A549 (cell line): ENCODE data around the gene RILPL1. TPM values are rescaled to one million over a fixed set of nuclear protein-coding genes. Genes with fewer than 3 reads are reported as not detected.
A peak's percentile ranks its signal among the peaks of the same experiment; 100 is the strongest.

Experiments
- ATAC-seq, 2 experiments: fragments of 200-7000 bp in 1 of 2; fragments of >200 bp in 1 of 2; cut with Nextera tagmentation in 1 of 2; cut with Tn5 transposase in 1 of 2; 3 replicates each; pipeline versions ENCODE4 v1.8.0 to v1.9.1; 2018 to 2020; ENCODE audit warnings: mild to moderate bottlenecking in 1 of 2, moderate library complexity in 1 of 2
- CTCF ChIA-PET: fragments of 300-600 bp; sonication (Branson Sonifier 250); formaldehyde crosslinking; extraction: SDS; loops from one replicate; lab custom pipeline; 2021; ENCODE audit warnings: antibody characterized with exemption, inconsistent platforms; lab: Yijun Ruan, JAX
- POLR2A ChIA-PET: fragments of 350-600 bp; formaldehyde crosslinking; extraction: SDS; loops from one replicate; lab custom pipeline; 2021; ENCODE audit warnings: antibody characterized with exemption, inconsistent platforms; lab: Yijun Ruan, JAX
- DNase-seq, 2 experiments: peaks; one replicate each; pipeline versions ENCODE4 v3.0.0 to v3.0.0-alpha.2; 2011 to 2016; ENCODE audit warnings: low read depth in 1 of 2, low spot score in 1 of 2
- FAIRE-seq: peaks from 2 replicates; lab custom pipeline; 2011; peaks lifted over from hg19 to GRCh38; lab: Jason Lieb, UNC
- H3K27ac ChIP-seq, 2 experiments: fragments of >200 bp; sonication (Bioruptor Twin); formaldehyde crosslinking; 3 replicates each; pipeline ENCODE4 v1.5.1; 2016 to 2017
- H3K4me1 ChIP-seq: fragments of >200 bp; sonication (Bioruptor Twin); formaldehyde crosslinking; 3 replicates; pipeline ENCODE4 v1.6.1; 2016
- H3K4me2 ChIP-seq: fragments of >200 bp; sonication (Bioruptor Twin); formaldehyde crosslinking; 3 replicates; pipeline ENCODE4 v1.6.1; 2016
- H3K4me3 ChIP-seq: fragments of >200 bp; sonication (Bioruptor Twin); formaldehyde crosslinking; 3 replicates; pipeline ENCODE4 v1.5.1; 2016
- H3K9me3 ChIP-seq: fragments of >200 bp; sonication (Bioruptor Twin); formaldehyde crosslinking; 3 replicates; pipeline ENCODE4 v1.6.1; 2016
- CBX2 ChIP-seq: fragments of 200-600 bp; sonication (generic); IDR thresholded peaks from 2 replicates; pipeline ENCODE4 v1.6.1; 2016; ENCODE audit warnings: low read depth, mild to moderate bottlenecking, borderline replicate concordance
- CEBPB ChIP-seq, 2 experiments: fragments of >200 bp in 1 of 2; sonication (Bioruptor Twin) in 1 of 2; formaldehyde crosslinking in 1 of 2; IDR thresholded peaks; 2 replicates each; pipeline ENCODE4 v1.6.1; 2012 to 2016
- CHD2 ChIP-seq: fragments of 150-350 bp; IDR thresholded peaks from 2 replicates; pipeline ENCODE4 v1.6.1; 2014; ENCODE audit warnings: low read length; ENCODE audit not compliant: partially characterized antibody
- CHD4 ChIP-seq: fragments of 200-600 bp; sonication (generic); IDR thresholded peaks from 2 replicates; pipeline ENCODE4 v1.6.1; 2016; ENCODE audit warnings: antibody characterized with exemption, mild to moderate bottlenecking, borderline replicate concordance
- EHF ChIP-seq: fragments of 250-450 bp; sonication (Bioruptor Pico); IDR thresholded peaks from 2 replicates; pipeline ENCODE4 v1.5.0; 2020; ENCODE audit warnings: mild to moderate bottlenecking
- EHMT2 ChIP-seq: fragments of 200-600 bp; sonication (generic); IDR thresholded peaks from 2 replicates; pipeline ENCODE4 v1.6.1; 2016; ENCODE audit warnings: antibody characterized with exemption, low read depth, mild to moderate bottlenecking, moderate library complexity
- EP300 ChIP-seq, 2 experiments: fragments of >200 bp; sonication (Bioruptor Twin); formaldehyde crosslinking; IDR thresholded peaks; 2 replicates in 1 of 2; 3 replicates in 1 of 2; pipeline ENCODE4 v1.6.1; 2016 to 2017
- ESRRA ChIP-seq: fragments of 150-350 bp; IDR thresholded peaks from 2 replicates; pipeline ENCODE4 v1.6.1; 2014; ENCODE audit warnings: mild to moderate bottlenecking, low read length, borderline replicate concordance
- FOSL2 ChIP-seq, 2 experiments: fragments of 450-650 bp in 1 of 2; fragments of >200 bp in 1 of 2; sonication (Bioruptor Twin) in 1 of 2; formaldehyde crosslinking; IDR thresholded peaks; 2 replicates each; pipeline versions ENCODE4 v1.5.0 to v1.6.1; 2016 to 2020; ENCODE audit warnings: mild to moderate bottlenecking in 1 of 2, moderate library complexity in 1 of 2
- GATA3 ChIP-seq: IDR thresholded peaks from 2 replicates; pipeline ENCODE4 v1.6.1; 2012; ENCODE audit warnings: borderline replicate concordance
- HEYL ChIP-seq: fragments of 250-450 bp; sonication (Bioruptor Pico); IDR thresholded peaks from 2 replicates; pipeline ENCODE4 v1.8.0; 2021; ENCODE audit warnings: mild to moderate bottlenecking, moderate library complexity
- HOXA7 ChIP-seq: fragments of 250-450 bp; sonication (Bioruptor Pico); IDR thresholded peaks from 2 replicates; pipeline ENCODE4 v1.5.0; 2020; ENCODE audit warnings: mild to moderate bottlenecking, moderate library complexity
- HOXB5 ChIP-seq: fragments of 250-450 bp; sonication (Bioruptor Pico); IDR thresholded peaks from 2 replicates; pipeline ENCODE4 v1.5.0; 2020; ENCODE audit warnings: mild to moderate bottlenecking, moderate library complexity
- JUN ChIP-seq, 2 experiments: fragments of >200 bp; sonication (Bioruptor Twin); formaldehyde crosslinking; IDR thresholded peaks; 2 replicates in 1 of 2; 3 replicates in 1 of 2; pipeline ENCODE4 v1.6.1; 2016 to 2017
- KDM5A ChIP-seq: fragments of 200-600 bp; sonication (generic); IDR thresholded peaks from 2 replicates; pipeline ENCODE4 v1.6.1; 2016; ENCODE audit warnings: antibody characterized with exemption, mild to moderate bottlenecking
- MAFK ChIP-seq: fragments of 450-650 bp; IDR thresholded peaks from 2 replicates; pipeline ENCODE4 v1.6.1; 2014; ENCODE audit not compliant: partially characterized antibody
- NPAS2 ChIP-seq: fragments of 250-450 bp; sonication (Bioruptor Pico); IDR thresholded peaks from 2 replicates; pipeline ENCODE4 v1.8.0; 2022; ENCODE audit warnings: mild to moderate bottlenecking, moderate library complexity, borderline replicate concordance
- RARB ChIP-seq: fragments of 250-450 bp; sonication (Bioruptor Pico); IDR thresholded peaks from 2 replicates; pipeline ENCODE4 v1.8.0; 2021; ENCODE audit warnings: mild to moderate bottlenecking, moderate library complexity
- RCOR1 ChIP-seq: fragments of 150-350 bp; IDR thresholded peaks from 2 replicates; pipeline ENCODE4 v1.6.1; 2014; ENCODE audit warnings: antibody characterized with exemption, low read length, low read depth
- RFX5 ChIP-seq: fragments of 450-650 bp; IDR thresholded peaks from 2 replicates; pipeline ENCODE4 v1.7.1; 2014; ENCODE audit warnings: antibody characterized with exemption, mild to moderate bottlenecking, moderate library complexity
- RNF2 ChIP-seq: fragments of 200-600 bp; sonication (generic); IDR thresholded peaks from 2 replicates; pipeline ENCODE4 v1.6.1; 2016; ENCODE audit warnings: low read depth, mild to moderate bottlenecking, antibody characterized with exemption, moderate library complexity, borderline replicate concordance
- ZC3H11A ChIP-seq: fragments of 450-650 bp; IDR thresholded peaks from 2 replicates; pipeline ENCODE4 v1.6.1; 2014; ENCODE audit warnings: antibody characterized with exemption, mild to moderate bottlenecking
- WGBS: methylation state at CpG from one replicate; pipeline ENCODE4 v1.1.6; 2017; ENCODE audit errors: missing lambda C conversion rate; 5-methylcytosine and 5-hydroxymethylcytosine counted together
- polyA plus RNA-seq, 4 experiments: library from polyadenylated mRNA; depleted of rRNA in 3 of 4; stranded (reverse); fragments of >200 nt; fragmentation: RNase III in 1 of 4; extraction: RNeasy Plus Mini Kit Qiagen cat#74134 plus additional on column Dnase treatment in 1 of 4; gene quantifications; 2 replicates in 3 of 4; 3 replicates in 1 of 4; pipeline ENCODE4 v1.2.3, GENCODE V29; 2011 to 2017
- TF ChIP-seq, protein P1 (sequence below): fragments of 450-650 bp; IDR thresholded peaks from 2 replicates; pipeline ENCODE4 v1.6.1; 2014; ENCODE audit warnings: antibody characterized with exemption
- TF ChIP-seq, protein P2 (sequence below): fragments of >200 bp; sonication (Bioruptor Twin); formaldehyde crosslinking; IDR thresholded peaks from 2 replicates; pipeline ENCODE4 v1.6.1; 2016
- TF ChIP-seq, protein P3 (sequence below): fragments of >200 bp; sonication (Bioruptor Twin); formaldehyde crosslinking; IDR thresholded peaks from 3 replicates; pipeline ENCODE4 v1.5.1; 2016
- TF ChIP-seq, protein P4 (sequence below): IDR thresholded peaks from 2 replicates; pipeline ENCODE4 v1.6.1; 2012
- TF ChIP-seq, protein P5 (sequence below): fragments of 150-350 bp; IDR thresholded peaks from 2 replicates; pipeline ENCODE4 v1.6.1; 2014; ENCODE audit warnings: low read depth, mild to moderate bottlenecking, low read length

The RILPL1 gene
- polyA plus RNA-seq, 2 of the 4 experiments (the other 2 are of a cell fraction), result 8.0 to 14.2 TPM

DNA sequence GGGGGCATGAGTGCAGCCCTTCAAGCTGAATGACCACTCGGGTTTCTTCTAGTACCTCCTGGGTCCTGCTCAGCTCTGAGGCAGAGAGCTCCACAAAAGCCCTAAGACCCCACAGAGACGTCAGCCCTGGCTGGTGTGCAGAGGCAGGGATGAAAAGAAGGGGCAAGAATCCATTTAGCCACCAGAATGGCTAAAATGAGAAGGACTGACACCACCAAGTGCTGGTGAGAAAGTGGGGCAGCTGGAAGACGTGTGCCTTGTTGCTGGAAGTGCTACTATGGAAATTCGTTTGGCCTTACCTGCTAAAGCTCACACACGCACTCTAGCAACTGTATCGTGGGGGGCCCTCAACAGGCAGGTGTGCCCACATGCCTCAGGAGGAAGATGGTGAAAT is 26.7 kb downstream of the RILPL1 start:
- no peak overlapping the region for H3K4me2 ChIP-seq
- DNase-seq (no peak), FAIRE-seq (no peak), ATAC-seq (no peak)
- H3K4me1 ChIP-seq, result no peaks in the 10 kb centered on the region
- POLR2A ChIA-PET, result interaction anchor here (0.5 kb wide), 1 partner anchor 1396 kb away, joined by 4 read pairs; no protein-coding TSS in a partner anchor
- H3K4me3 ChIP-seq, result no peak overlapping the region
- H3K27ac ChIP-seq, result no peak overlapping the region
- 89% methylated on average over 6 of the region's 6 CpGs for WGBS
- CTCF ChIA-PET, result interaction anchor here (1.8 kb wide), 1 partner anchor 13 kb away, joined by 4 read pairs; no protein-coding TSS in a partner anchor
- H3K9me3 ChIP-seq, result no peaks in the 10 kb centered on the region
- TF ChIP-seq RCOR1, result no peak
- TF ChIP-seq EHMT2, result no peak
- TF ChIP-seq RARB (CRISPR knock-in tag), result no peak
- no peak for TF ChIP-seq CEBPB (IDR thresholded peaks at IDR 0.05)
- TF ChIP-seq GATA3, result no peak
- TF ChIP-seq CHD2, result no peak
- TF ChIP-seq EHF (CRISPR knock-in tag), result no peak
- TF ChIP-seq HOXB5 (CRISPR knock-in tag), result no peak
- TF ChIP-seq KDM5A, result no peak
- TF ChIP-seq HEYL, result no peak
- TF ChIP-seq RNF2, result no peak
- no peak for TF ChIP-seq EP300 (IDR thresholded peaks at IDR 0.05)
- no peak for TF ChIP-seq ZC3H11A
- no peak for TF ChIP-seq CHD4
- TF ChIP-seq HOXA7 (CRISPR knock-in tag), result no peak

DNA sequence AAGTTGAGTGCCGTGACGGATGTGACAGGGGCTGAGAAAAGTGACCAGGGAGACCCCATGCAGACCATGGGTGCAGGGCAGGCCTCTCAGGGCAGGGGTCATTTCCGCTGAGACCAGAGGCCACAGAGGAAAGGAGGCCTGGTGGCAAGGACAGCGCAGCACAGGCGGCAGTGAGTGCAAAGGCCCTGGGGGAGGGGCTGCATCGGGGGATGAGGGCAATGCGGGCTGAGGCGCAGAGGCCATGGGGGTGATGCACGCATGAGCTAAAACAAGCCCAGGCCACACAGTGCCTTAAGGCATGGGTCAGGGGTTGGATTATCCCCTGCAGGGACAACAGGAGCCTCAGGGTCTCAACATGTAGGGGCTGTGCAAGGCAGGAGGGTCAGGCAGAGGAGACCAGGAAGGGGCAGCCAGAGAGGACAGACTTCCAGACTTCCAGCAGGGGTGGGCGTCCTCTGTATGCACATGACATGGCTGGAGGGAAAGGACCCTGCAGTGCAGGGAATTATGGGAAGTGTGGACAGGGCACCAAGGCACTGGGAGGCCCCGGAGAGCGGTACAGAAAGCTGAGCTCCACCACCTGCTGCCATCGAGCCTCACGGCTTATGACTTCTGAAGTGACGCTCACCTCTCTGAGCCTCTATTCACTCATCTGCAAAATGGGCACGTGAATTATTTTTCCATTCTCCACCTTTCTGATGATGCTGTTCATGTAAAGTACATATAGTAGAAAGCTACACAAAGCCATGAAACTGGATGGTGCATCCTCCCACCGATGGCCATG is 27.3 kb downstream of the RILPL1 start:
- ATAC-seq (peak; percentile 11 to 30; a peak in 2 of 6 replicates), FAIRE-seq (no peak), DNase-seq (no peak)
- 92% methylated on average over 17 of the region's 17 CpGs for WGBS
- Histone ChIP-seq H3K27ac (no peak overlapping the region), H3K4me1 (no peaks in the 10 kb centered on the region), H3K9me3 (no peaks in the 10 kb centered on the region), H3K4me3 (no peak overlapping the region), H3K4me2 (no peak overlapping the region)
- CTCF ChIA-PET, result interaction anchor here (1.8 kb wide), 1 partner anchor 12 kb away, joined by 4 read pairs; no protein-coding TSS in a partner anchor
- POLR2A ChIA-PET, result no interaction called here
- TF ChIP-seq CEBPB (IDR thresholded peaks at IDR 0.05) (no peak), CBX2 (no peak)
- TF ChIP-seq, protein P1, sequence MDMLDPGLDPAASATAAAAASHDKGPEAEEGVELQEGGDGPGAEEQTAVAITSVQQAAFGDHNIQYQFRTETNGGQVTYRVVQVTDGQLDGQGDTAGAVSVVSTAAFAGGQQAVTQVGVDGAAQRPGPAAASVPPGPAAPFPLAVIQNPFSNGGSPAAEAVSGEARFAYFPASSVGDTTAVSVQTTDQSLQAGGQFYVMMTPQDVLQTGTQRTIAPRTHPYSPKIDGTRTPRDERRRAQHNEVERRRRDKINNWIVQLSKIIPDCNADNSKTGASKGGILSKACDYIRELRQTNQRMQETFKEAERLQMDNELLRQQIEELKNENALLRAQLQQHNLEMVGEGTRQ, result no peak

DNA sequence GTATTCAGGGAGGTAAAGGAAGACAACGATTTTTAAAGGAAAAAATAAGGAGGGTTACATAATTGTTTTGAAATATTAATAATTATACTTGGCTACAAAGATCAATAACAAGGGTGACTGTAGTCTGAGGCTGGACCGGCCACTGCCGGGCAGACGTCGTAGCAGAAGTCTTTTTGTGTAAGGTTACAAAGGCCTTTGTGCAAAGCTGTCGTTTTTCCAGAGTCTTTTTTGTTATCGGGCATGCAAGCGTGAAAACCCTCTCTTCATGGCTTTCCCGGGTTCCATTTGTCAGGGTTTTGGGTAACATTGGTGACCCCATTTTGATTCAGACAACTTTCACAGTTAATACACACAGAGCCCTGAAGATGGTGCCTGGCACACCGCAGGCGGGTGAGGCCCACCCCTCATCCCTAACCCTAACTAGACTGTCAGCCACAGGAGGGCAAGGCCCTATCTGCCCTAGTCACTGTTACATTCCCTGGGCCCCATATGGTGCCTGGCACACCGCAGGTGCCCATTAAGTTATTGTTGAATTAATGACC is 31.3 kb downstream of the RILPL1 start:
- CTCF ChIA-PET, result interaction anchor here (1.1 to 1.5 kb wide), 2 partner anchors 15 to 20 kb away, joined by 3 to 4 read pairs; no protein-coding TSS in a partner anchor
- H3K4me3 ChIP-seq, result no peak overlapping the region
- no peak for DNase-seq
- POLR2A ChIA-PET, result no interaction called here
- H3K9me3 ChIP-seq, result no peaks in the 10 kb centered on the region
- whole genome bisulfite sequencing, result 82% methylated on average over 12 of the region's 12 CpGs
- ATAC-seq, result no peak
- no peak overlapping the region for H3K4me2 ChIP-seq
- H3K27ac ChIP-seq, result no peak overlapping the region
- no peak for FAIRE-seq
- no peaks in the 10 kb centered on the region for H3K4me1 ChIP-seq
- no peak for TF ChIP-seq HOXB5 (CRISPR knock-in tag)
- TF ChIP-seq NPAS2 (CRISPR knock-in tag), result no peak
- TF ChIP-seq MAFK, result no peak
- no peak for TF ChIP-seq FOSL2 (IDR thresholded peaks at IDR 0.05)
- no peak for TF ChIP-seq FOSL2 (CRISPR knock-in tag; IDR thresholded peaks at IDR 0.05)
- no peak for TF ChIP-seq RFX5
- TF ChIP-seq RARB (CRISPR knock-in tag), result no peak
- TF ChIP-seq HEYL, result no peak
- TF ChIP-seq, protein P2, sequence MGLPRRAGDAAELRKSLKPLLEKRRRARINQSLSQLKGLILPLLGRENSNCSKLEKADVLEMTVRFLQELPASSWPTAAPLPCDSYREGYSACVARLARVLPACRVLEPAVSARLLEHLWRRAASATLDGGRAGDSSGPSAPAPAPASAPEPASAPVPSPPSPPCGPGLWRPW, result no peak
- no peak for TF ChIP-seq RCOR1
- TF ChIP-seq, protein P3, sequence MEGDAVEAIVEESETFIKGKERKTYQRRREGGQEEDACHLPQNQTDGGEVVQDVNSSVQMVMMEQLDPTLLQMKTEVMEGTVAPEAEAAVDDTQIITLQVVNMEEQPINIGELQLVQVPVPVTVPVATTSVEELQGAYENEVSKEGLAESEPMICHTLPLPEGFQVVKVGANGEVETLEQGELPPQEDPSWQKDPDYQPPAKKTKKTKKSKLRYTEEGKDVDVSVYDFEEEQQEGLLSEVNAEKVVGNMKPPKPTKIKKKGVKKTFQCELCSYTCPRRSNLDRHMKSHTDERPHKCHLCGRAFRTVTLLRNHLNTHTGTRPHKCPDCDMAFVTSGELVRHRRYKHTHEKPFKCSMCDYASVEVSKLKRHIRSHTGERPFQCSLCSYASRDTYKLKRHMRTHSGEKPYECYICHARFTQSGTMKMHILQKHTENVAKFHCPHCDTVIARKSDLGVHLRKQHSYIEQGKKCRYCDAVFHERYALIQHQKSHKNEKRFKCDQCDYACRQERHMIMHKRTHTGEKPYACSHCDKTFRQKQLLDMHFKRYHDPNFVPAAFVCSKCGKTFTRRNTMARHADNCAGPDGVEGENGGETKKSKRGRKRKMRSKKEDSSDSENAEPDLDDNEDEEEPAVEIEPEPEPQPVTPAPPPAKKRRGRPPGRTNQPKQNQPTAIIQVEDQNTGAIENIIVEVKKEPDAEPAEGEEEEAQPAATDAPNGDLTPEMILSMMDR, result no peak
- TF ChIP-seq, protein P1, result no peak
- TF ChIP-seq, protein P4, sequence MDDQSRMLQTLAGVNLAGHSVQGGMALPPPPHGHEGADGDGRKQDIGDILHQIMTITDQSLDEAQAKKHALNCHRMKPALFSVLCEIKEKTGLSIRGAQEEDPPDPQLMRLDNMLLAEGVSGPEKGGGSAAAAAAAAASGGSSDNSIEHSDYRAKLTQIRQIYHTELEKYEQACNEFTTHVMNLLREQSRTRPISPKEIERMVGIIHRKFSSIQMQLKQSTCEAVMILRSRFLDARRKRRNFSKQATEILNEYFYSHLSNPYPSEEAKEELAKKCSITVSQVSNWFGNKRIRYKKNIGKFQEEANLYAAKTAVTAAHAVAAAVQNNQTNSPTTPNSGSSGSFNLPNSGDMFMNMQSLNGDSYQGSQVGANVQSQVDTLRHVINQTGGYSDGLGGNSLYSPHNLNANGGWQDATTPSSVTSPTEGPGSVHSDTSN, result no peak
- TF ChIP-seq, protein P5, sequence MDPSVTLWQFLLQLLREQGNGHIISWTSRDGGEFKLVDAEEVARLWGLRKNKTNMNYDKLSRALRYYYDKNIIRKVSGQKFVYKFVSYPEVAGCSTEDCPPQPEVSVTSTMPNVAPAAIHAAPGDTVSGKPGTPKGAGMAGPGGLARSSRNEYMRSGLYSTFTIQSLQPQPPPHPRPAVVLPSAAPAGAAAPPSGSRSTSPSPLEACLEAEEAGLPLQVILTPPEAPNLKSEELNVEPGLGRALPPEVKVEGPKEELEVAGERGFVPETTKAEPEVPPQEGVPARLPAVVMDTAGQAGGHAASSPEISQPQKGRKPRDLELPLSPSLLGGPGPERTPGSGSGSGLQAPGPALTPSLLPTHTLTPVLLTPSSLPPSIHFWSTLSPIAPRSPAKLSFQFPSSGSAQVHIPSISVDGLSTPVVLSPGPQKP, result no peak
- no peak for TF ChIP-seq ESRRA
- no peak for TF ChIP-seq JUN (IDR thresholded peaks at IDR 0.05)
